Stomach (tissue), 9 donors: ENCODE data around the gene CCNI. TPM values are rescaled to one million over a fixed set of nuclear protein-coding genes. Genes with fewer than 3 reads are reported as not detected.
"Not testable (repeated sequence)": the region's sequence is repeated elsewhere in the genome, so short reads cannot be mapped to it uniquely, and the experiment has no call there.

Source experiments
- DNase-seq, 2 donors: peaks; one replicate each; pipeline versions ENCODE4 v3.0.0 to v3.0.0-alpha.2; 2013 to 2019
- H3K27ac ChIP-seq, 5 donors: fragments of 200-600 bp in 4 of 5; sonication (generic) in 4 of 5; one replicate each; pipeline ENCODE4 v1.5.1; 2013 to 2019; ENCODE audit warnings: mild to moderate bottlenecking in 1 of 5, moderate library complexity in 1 of 5
- H3K27me3 ChIP-seq, 3 donors: fragments of 200-600 bp; sonication (generic); one replicate each; pipeline ENCODE4 v1.5.1; 2017 to 2019; ENCODE audit warnings: mixed run types in 1 of 3
- H3K36me3 ChIP-seq, 4 donors: fragments of 200-600 bp; sonication (generic); 1 replicate in 3 of 4; 2 replicates in 1 of 4; pipeline ENCODE4 v1.5.1; 2016 to 2019
- H3K4me1 ChIP-seq, 4 donors: fragments of 200-600 bp; sonication (generic); one replicate each; pipeline ENCODE4 v1.5.1; 2016 to 2019
- H3K4me3 ChIP-seq, 4 donors: fragments of 200-600 bp; sonication (generic) in 3 of 4; one replicate each; pipeline ENCODE4 v1.5.1; 2016 to 2019; ENCODE audit warnings: mild to moderate bottlenecking in 1 of 4
- H3K9me3 ChIP-seq, 4 donors: fragments of 200-600 bp; sonication (generic); one replicate each; pipeline ENCODE4 v1.5.1; 2016 to 2019
- EP300 ChIP-seq: sonication (generic); formaldehyde crosslinking; IDR thresholded peaks from one replicate; pipeline ENCODE4 v1.6.1; 2017; ENCODE audit warnings: antibody characterized with exemption
- POLR2A ChIP-seq, 4 donors: fragments of 450-650 bp; IDR thresholded peaks; one replicate each; pipeline ENCODE4 v1.6.1; 2016; ENCODE audit warnings: antibody characterized with exemption in 4 of 4, control low read depth in 2 of 4, mild to moderate bottlenecking in 1 of 4, moderate library complexity in 1 of 4
- POLR2AphosphoS5 ChIP-seq, 3 donors: sonication (generic); formaldehyde crosslinking; IDR thresholded peaks; one replicate each; pipeline ENCODE4 v1.6.1; 2016; ENCODE audit warnings: antibody characterized with exemption in 3 of 3
- WGBS, 5 donors: extraction: QIAGEN DNeasy Blood & Tissue Kit in 3 of 5; methylation state at CpG; one replicate each; pipeline versions ENCODE4 v1.1.5 to v1.1.7; 2013 to 2018; 5-methylcytosine and 5-hydroxymethylcytosine counted together
- intact Hi-C: fragments of 100-400 bp; cut with DNase I; formaldehyde crosslinking; loops from one replicate; pipeline ENCODE4 v1.15.1; 2023; ENCODE audit warnings: low total_unique reads
- polyA plus RNA-seq, 3 donors: library from polyadenylated mRNA; stranded (reverse); fragments of 200-250 nt; gene quantifications; one replicate each; pipeline ENCODE4 v1.2.3, GENCODE V29; 2013
- total RNA-seq, 5 donors: library from RNA; depleted of rRNA; stranded (reverse); fragments of >200 nt; gene quantifications; one replicate each; pipeline versions ENCODE4 v1.1.0 to v1.2.3, GENCODE V29; 2014 to 2016
- TF ChIP-seq, protein P1 (sequence below), 7 experiments: fragments of 450-650 bp in 4 of 7; fragments of 200-600 bp in 3 of 7; sonication (generic) in 3 of 7; IDR thresholded peaks; one replicate each; pipeline ENCODE4 v1.5.1; 2016 to 2019; ENCODE audit warnings: antibody characterized with exemption in 7 of 7, control low read depth in 2 of 7, mild to moderate bottlenecking in 1 of 7
- donor health status: healthy with polysubstance abuse.
- donor health status: Bipolar disorder and iron deficiency.
- donor health status: healthy.

The CCNI gene
- total and polyA plus RNA-seq, 8 donors = 43.4 to 278 (median 144) TPM

DNA sequence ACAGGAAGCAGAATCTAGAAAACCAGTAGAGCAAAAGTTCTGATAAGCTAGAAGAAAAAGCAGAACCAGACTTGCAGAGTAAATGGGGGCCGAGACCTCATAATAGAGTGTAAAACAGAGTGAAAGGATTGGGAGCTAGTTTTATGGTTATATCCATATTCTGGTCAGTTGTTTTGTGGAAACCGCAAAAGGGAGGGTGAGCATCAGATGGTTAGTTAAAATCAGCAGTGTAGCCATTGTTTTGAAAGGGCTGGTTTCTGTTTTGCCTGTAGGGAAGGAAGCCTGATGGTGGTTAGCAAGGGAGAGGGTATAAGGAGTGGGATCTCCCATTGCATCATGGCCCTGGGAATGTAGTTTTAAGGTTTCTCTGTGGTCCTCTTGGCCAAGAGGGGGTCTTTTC, 17.2 kb upstream of the CCNI start:
- H3K27ac ChIP-seq = no peak overlapping the region
- 78 to 89% (median 80%) methylated on average over 2 of the region's 2 CpGs for WGBS, 5 donors

DNA sequence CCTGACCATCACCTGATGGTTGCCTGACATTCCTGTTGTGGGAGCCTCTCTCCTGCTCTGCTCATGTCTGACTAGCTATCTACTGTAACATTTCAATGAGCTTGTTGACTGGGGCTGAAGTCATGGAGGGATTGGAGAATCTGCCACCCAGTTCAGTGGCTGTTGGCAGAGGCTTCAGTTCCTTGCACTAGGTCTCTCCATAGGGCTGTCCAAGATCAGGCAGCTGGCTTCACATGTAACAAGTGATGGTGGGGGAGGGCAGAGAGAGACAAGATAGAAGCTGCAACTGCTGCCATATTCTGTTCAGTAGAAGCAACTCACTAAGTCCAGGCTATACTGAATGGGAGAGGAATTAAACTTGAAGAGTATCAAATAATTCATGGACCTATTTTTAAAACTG, 14.1 kb upstream of the CCNI start:
- no peaks in the 10 kb centered on the region for H3K27me3 ChIP-seq
- no peak for DNase-seq
- H3K4me3 ChIP-seq = no peak overlapping the region
- intact Hi-C loops = loop anchor here (10.0 kb wide), 1 partner anchor 65 kb away; the partner anchor contains the start of gene CCNG2
- H3K9me3 ChIP-seq = no peaks in the 10 kb centered on the region
- TF ChIP-seq, protein P1, sequence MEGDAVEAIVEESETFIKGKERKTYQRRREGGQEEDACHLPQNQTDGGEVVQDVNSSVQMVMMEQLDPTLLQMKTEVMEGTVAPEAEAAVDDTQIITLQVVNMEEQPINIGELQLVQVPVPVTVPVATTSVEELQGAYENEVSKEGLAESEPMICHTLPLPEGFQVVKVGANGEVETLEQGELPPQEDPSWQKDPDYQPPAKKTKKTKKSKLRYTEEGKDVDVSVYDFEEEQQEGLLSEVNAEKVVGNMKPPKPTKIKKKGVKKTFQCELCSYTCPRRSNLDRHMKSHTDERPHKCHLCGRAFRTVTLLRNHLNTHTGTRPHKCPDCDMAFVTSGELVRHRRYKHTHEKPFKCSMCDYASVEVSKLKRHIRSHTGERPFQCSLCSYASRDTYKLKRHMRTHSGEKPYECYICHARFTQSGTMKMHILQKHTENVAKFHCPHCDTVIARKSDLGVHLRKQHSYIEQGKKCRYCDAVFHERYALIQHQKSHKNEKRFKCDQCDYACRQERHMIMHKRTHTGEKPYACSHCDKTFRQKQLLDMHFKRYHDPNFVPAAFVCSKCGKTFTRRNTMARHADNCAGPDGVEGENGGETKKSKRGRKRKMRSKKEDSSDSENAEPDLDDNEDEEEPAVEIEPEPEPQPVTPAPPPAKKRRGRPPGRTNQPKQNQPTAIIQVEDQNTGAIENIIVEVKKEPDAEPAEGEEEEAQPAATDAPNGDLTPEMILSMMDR (IDR thresholded peaks at IDR 0.05) = no peak
- TF ChIP-seq POLR2A (IDR thresholded peaks at IDR 0.05) = no peak
- H3K4me1 ChIP-seq = peaks cover 0 to 11% (median 0%) of the 10 kb centered on the region in 4 donors
- H3K36me3 ChIP-seq = no peaks in the 10 kb centered on the region
- no peak overlapping the region for H3K27ac ChIP-seq

More for the DNA sequence above, 17.2 kb upstream of the CCNI start:
- intact Hi-C loops = loop anchor here (10.0 kb wide), 1 partner anchor 62 kb away; the partner anchor contains the start of gene CCNG2
- DNase-seq = peak in 1 of 2 donors; percentile 12
- TF ChIP-seq POLR2A (IDR thresholded peaks at IDR 0.05) = no peak
- no peak for TF ChIP-seq EP300
- TF ChIP-seq POLR2AphosphoS5 (IDR thresholded peaks at IDR 0.05) = no peak
- TF ChIP-seq, protein P1 (IDR thresholded peaks at IDR 0.05) = no peak
- Histone ChIP-seq H3K9me3 (no peaks in the 10 kb centered on the region), H3K4me1 (peaks cover 0 to 17% (median 3%) of the 10 kb centered on the region in 4 donors), H3K4me3 (no peak overlapping the region), H3K36me3 (no peaks in the 10 kb centered on the region), H3K27me3 (no peaks in the 10 kb centered on the region)

DNA sequence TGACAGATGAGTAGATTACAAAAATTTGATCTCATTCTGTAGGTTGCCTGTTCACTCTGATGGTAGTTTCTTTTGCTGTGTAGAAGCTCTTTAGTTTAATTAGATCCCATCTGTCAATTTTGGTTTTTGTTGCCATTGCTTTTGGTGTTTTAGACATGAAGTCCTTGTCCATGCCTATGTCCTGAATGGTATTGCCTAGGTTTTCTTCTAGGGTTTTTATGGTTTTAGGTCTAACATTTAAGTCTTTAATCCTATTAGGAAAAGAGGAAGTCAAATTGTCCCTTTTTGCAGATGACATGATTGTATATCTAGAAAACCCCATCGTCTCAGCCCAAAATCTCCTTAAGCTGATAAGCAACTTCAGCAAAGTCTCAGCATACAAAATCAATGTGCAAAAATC, 11.2 kb upstream of the CCNI start:
- intact Hi-C loops, DNase-seq, H3K4me1 ChIP-seq, H3K27me3 ChIP-seq, H3K27ac ChIP-seq, H3K9me3 ChIP-seq, H3K4me3 ChIP-seq, H3K36me3 ChIP-seq: not testable (repeated sequence)
- WGBS, 5 donors = 73 to 100% (median 86%) methylated on average over 1 of the region's 1 CpG

DNA sequence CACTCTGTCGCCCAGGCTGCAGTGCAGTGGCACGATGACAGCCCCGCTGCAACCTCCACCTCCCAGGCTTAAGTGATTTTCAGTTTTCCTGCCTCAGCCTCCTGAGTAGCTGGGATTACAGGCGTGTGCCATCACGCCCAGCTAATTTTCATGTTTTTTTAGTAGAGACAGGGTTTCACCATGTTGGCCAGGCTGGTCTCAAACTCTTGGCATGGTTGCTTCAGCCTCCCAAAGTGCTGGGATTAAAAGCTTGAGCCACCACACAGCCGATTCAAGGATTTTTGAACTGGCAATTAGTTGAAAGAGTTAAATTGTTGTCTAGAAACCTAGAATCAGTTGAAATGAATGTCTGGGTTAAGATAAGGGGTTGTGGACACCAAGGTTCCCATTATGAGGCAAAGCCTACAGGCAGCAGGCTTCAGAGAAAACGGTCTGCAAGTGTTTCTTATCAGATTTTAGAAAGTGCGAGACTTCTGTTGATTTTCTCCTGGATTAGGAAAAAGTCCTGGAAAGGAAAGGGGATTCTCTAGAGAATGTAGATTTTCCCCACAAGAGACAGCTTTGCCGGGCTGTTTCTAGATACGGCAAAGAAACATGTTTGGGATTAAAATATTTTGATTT, 8.3 kb upstream of the CCNI start:
- 68 to 81% (median 75%) methylated on average over 10 of the region's 10 CpGs for WGBS, 5 donors
- Histone ChIP-seq H3K27ac (no peak overlapping the region), H3K36me3 (no peaks in the 10 kb centered on the region)

More for the DNA sequence above, 8.3 kb upstream of the CCNI start:
- intact Hi-C loops = no loop called here
- H3K27me3 ChIP-seq = no peaks in the 10 kb centered on the region
- no peaks in the 10 kb centered on the region for H3K9me3 ChIP-seq
- DNase-seq = no peak
- TF ChIP-seq POLR2AphosphoS5 (IDR thresholded peaks at IDR 0.05) (no peak), POLR2A (IDR thresholded peaks at IDR 0.05) (no peak), EP300 (no peak)
- TF ChIP-seq, protein P1 (IDR thresholded peaks at IDR 0.05) = no peak
- H3K4me1 ChIP-seq = no peaks in the 10 kb centered on the region
- no peak overlapping the region for H3K4me3 ChIP-seq
